GM21786 (cell line): ENCODE data around the gene ERG.

ENCODE experiments used
- ATAC-seq: cut with Tn5 transposase; IDR thresholded peaks from one replicate; pipeline ENCODE4 v1.9.1; 2021; ENCODE audit not compliant: unreplicated experiment

The ERG gene

DNA sequence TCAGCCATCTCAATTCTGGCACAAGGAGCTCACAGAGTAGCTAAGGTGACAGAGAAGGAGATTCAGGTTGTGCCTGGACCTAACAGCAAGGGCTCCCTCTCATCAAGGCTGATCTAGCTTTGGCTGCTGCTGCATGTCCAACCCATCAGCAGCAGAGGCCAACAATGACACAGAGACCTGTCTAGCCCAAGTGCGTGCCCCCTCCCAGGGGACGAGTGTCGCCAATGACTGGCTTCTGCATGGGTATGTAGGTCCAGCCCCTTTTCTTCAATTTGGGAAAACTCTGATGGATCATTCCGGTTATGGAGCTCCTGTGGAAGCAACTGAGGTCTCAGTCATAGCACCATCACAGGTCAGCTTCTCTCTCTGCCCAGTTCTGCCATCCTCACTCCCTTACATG lies 158.1 kb downstream of the ERG start:
- ATAC-seq, result no peak

DNA sequence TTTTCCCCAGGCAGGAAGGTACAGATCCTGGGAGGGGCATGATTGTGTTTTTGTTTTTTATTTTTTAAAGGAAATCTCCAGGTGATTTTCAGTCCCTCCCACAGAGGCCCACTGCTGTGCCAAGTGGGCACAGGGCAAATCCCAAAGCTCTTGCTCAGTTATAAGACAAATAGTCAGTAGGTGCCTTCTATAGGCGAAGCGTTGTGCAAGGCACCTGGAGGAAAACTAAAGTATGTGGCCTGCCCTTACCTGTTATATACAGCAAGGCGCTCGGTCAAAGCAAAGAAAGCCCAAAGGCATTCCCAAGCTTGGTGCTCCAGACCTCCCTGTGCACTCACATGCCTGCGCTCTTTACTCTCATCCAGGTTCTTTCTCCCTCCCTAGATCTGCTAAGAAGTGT lies 160.5 kb downstream of the ERG start:
- no peak for ATAC-seq

DNA sequence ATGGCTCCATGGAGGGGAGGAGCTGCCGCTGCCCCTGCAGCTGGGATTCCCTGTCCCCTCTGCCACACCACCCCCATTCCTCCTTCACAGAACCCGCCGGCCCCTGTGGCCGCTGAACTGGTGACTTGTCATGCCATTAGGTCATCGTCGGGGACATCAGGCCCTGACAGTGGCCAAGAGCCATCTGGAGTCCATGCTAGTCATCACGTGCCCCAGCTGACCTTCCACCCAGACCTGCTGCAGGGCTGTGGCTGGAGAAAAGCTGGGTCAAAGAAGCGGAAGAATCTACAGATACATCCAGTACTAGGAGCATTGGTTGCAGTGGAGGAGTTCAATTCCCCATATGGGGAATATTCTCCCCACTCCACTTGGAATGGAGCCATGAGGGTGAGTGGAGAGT lies 163.4 kb downstream of the ERG start:
- ATAC-seq, result no peak

GRCh38 chr21:38333301-38334272 lies 164.7 kb downstream of the ERG start:
- no peak for ATAC-seq

- ATAC-seq, result no peak
Measured at GRCh38 chr21:38330666-38331065, 167.6 kb downstream of the ERG start.
